Measurements from ENCODE around the gene AP5S1.

AP5S1 gene

DNA sequence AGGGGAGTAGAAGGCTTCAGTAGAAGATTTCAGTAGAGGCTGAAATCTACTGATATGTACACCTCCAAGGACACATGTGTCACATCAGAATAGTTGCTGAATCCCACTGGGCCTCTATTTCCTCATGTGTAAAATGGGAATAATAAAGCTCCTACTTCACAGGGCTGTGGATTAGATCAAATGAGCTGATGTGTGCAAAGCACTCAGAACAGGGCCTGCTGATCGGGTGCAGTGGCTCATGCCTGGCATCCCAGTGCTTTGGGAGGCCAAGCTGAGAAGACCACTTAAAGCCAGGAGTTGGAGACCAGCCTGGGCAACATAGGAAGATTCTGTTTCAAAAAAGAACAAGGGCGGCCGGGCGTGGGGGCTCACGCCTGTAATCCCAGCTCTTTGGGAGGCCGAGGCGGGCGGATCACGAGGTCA, 8.1 kb upstream of the AP5S1 start:
- no peak for DNase-seq
- TF ChIP-seq GATA1 (IDR thresholded peaks at IDR 0.05; ENCODE audit: low read depth, low read length), result no peak
- TF ChIP-seq POLR2A (IDR thresholded peaks at IDR 0.05; ENCODE audit: low read length), result no peak

DNA sequence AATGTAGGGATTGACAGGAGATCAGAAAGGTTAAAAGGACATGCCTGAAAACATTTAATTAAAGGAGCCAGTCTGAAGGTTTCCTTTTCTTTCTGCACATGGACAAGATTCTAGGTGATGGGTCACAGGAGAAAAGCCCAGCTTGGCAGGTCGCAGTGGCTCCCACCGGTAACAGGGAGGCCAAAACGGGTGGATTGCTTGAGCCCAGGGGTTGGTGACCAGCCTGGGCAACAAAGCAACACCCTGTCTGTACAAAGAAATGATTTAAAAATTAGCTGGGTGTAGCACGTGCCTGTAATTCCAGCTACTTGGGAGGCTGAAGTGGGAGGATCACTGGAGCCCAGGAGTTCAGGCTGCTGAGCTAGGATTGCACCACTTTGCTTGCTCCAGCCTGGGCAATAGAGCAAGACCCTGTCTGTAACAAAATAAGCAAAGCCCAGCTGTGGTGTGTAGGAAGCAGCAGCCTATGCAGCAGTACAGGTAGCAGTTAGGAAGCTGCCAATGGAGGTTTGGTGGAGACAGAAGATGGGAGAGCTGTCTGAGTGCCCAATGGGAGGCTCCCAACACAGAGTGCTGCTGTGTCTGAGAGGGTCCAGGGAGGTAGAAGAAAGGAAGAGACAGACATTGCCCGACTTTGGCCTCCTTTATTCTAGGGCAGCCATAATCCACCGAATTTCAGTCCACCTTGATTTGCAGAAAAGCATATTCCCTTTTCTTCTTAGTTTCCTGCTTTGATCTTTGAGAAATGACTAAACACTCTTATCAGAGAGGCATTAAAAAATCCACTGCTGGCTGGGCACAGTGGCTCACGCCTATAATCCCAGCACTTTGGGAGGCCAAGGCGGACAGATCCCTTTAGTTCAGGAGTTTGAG, 7.1 kb upstream of the AP5S1 start:
- TF ChIP-seq POLR2A (IDR thresholded peaks at IDR 0.05; ENCODE audit: low read length) (no peak), GATA1 (IDR thresholded peaks at IDR 0.05; ENCODE audit: low read depth, low read length) (no peak)
- DNase-seq, result no peak

DNA sequence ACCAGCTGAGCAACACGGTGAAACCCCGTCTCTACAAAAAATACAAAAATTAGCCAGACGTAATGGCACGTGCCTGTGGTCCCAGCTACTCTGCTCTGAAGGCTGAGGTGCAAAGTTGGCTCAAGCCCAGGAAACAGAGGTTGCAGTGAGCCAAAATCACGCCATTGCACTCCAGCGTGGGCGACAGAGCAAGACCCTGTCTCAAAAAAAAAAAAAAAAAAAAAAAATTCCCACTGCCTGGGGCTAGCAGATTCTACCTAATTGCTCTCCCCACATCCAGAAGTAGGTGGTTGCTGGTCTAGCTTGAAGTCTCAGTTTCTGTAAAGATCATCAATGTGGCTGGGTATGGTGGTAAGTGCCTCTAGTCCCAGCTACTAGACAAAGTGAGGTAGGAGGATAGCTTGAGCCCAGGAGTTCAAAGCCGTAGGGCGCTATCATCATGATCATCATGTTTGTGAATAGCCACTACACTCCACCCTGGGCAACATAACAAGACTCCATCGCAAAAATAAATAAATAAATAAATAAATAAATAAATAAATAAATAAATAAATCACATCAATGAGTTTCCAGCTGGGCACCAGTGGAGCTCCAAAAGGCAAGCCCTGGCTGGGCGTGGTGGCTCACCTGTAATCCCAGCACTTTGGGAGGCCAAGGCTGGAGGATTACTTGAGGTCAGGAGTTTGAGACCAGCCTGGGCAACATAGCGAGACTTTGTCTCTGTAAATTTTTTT, 6.3 kb upstream of the AP5S1 start:
- TF ChIP-seq GATA1 (IDR thresholded peaks at IDR 0.05; ENCODE audit: low read depth, low read length) (no peak), POLR2A (IDR thresholded peaks at IDR 0.05; ENCODE audit: low read length) (no peak)

DNA sequence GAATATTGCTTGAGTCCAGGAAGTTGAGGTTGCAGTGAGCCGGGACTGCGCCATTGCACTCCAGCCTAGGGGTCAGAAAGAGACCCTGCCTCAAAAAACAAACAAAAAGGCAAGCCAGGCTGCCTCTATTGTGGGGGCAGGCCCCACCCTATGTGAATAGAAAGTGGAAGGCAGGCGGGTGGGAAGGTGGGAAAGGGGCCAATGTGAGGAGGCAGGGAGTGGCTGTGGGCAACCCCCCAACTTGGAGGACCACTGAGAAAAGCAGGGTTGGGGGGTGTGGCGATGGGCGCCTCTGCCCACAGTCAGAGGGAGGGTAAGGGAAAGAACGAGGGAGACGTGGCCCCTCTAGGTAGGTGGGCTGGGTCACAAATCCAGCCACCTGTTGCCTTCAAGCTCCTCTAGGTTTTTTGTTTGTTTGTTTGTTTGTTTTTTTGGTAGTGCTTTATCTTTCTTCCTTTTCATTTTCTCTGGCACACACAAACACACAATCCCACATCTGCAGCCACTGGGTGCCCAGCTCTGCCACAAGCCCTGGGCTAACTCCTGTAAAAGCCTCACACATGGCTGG, 5.3 kb upstream of the AP5S1 start:
- no peak for DNase-seq
- TF ChIP-seq GATA1 (IDR thresholded peaks at IDR 0.05; ENCODE audit: low read depth, low read length) (no peak), POLR2A (IDR thresholded peaks at IDR 0.05; ENCODE audit: low read length) (no peak)

More for the DNA sequence above, 6.3 kb upstream of the AP5S1 start:
- no peak for DNase-seq

DNA sequence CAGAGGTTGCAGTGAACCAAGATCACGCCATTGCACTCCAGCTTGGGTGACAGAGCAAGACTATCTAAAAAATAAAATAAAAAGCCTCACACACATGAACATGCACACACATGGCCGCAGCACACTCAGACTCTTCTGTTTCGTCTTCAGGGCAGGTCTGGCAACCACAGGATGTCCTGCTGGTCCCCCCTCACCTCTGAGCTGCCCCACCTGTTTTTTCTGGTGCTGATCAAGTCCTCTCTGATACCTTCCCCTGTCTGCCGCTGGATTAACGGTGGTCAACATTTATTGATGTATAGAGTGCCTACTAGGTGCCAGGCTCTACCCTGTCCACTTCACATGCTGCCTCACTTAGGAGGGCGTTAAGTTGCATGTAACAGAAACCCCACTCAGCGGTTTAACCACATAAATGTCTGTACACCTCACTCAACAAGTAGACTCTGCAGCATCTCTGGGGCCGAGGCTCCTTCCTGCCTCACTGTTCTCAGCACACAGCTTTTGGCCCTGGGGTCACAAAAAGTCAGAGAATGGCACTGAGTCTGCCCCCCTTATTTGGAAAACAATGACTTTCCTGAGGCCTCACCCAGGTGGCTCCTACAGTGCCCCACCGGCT, 4.5 kb upstream of the AP5S1 start:
- DNase-seq, result no peak
- no peak for TF ChIP-seq POLR2A (IDR thresholded peaks at IDR 0.05; ENCODE audit: low read length)
- TF ChIP-seq GATA1 (IDR thresholded peaks at IDR 0.05; ENCODE audit: low read depth, low read length), result no peak

DNA sequence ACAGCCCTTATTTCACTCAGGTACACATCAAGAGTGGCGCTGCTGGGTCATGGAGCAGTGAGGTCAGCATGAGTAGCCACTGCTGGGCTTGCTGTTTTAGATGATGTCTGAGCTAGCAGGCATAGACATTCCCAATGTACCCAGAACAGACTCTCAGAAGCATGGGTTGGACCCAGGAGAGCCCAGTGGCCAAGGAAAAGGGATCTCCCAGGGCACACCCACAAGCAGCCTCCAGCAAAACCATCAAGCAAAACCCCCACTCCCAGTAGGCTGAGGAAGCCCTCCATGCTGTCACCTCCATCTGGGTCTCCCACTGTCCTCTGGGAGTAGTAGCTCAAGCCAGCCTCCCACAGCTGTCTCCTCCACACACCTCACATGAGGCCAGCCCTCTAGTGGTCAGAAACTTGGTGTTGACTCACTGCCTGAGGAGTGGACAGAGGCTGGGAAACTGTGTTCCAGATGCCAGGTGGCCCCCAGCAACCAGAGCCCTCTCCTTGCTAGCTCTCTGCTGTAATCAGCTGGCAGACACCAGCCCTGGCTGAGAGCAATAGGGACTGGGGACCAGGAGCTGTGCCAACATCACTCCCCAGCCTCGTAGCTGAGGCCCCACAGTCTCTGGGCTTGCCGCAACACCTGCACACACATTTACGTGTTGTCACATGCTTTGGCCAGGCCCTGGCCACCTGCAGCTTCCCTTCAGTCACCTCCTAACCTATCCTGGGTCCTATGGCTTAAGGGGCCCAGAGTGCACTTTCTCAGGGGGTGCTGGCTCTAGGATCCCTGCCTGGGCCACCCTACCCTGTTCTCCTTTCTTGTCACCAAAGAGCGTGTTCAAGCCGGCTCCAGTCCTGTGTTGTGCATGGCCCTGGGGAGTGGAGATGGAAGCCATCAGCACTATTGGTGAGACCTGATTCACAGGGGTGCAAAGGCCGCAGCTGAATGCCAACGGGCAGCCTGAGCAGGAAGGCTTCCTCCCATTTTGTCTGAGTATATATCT, 1.9 kb upstream of the AP5S1 start:
- peak; percentile 74 to 75 for DNase-seq
- TF ChIP-seq GATA1 (IDR thresholded peaks at IDR 0.05; ENCODE audit: low read depth, low read length), result no peak
- no peak for TF ChIP-seq POLR2A (IDR thresholded peaks at IDR 0.05; ENCODE audit: low read length)

DNA sequence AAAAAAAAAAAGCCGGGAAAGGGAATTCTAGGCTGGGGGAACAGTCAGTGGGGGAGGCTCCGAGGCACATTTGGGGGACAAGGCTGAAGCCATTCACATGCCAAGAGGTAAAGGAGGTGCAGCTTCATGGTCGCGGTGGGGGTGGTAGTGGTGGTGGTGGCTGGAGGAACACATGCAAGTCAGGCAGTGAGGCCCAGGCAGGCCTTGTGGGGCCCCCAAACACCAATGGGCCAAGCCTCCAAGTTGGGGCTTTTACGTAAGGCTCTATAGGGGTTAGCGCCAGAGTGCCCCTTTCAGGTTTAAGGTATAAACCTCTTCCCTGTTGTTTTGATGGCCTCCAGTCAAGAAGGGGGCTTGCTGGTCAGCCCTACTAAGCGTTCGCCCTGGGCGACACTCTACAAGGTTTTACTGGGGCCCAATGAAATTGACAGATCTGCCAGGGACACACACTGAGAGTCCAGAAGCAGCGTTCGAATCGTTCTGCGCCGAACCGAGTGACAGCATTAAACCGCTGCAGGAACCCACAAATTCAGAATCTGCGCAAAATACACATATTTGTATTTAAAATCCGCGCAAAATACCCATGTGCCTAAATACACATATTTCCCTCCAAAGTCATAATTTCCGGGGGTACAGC, 818 bp upstream of the AP5S1 start:
- peak in 1 of 2 experiments; percentile 49 for DNase-seq
- TF ChIP-seq POLR2A (IDR thresholded peaks at IDR 0.05; ENCODE audit: low read length) (no peak), GATA1 (IDR thresholded peaks at IDR 0.05; ENCODE audit: low read depth, low read length) (no peak)

DNA sequence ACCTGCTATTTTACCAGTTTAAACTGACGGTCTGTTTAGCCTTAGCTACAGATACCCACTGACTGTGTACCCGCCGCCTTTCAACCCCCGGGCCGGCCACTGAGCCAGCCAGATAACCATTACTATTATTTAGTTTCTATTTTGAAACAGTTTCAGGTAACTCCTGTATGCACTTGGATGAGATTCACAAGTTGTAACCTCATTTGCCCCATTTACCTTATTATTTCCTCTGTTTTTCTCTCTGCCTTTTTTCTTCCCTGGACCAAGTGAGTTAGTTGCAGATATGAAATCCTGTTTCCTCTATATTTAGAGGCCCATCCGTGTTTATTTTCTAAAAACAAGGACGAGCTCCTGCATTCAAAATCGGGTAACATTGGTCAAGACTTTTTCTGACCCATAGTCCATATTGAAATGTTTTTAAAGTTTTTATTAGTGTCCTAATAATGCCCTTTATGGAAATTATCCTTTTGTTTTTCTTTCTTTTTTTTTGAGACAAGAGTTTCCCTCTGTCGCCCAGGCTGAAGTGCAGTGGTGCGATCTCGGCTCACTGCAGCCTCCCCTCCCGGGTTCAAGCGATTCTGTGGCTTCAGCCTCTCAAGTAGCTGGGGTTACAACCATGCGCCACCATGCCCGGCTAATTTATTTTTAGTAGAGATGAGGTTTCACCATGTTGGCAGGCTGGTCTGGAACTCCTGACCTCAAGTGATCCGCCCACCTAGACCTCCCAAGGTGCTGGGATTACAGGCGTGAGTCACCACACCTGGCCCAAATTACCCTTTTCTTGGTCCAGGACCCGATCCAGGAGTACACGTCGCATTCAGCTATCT, 767 bp downstream of the AP5S1 start:
- no peak for DNase-seq
- TF ChIP-seq GATA1 (IDR thresholded peaks at IDR 0.05; ENCODE audit: low read depth, low read length), result no peak
- peak; percentile 65 for TF ChIP-seq POLR2A (IDR thresholded peaks at IDR 0.05; ENCODE audit: low read length)

DNA sequence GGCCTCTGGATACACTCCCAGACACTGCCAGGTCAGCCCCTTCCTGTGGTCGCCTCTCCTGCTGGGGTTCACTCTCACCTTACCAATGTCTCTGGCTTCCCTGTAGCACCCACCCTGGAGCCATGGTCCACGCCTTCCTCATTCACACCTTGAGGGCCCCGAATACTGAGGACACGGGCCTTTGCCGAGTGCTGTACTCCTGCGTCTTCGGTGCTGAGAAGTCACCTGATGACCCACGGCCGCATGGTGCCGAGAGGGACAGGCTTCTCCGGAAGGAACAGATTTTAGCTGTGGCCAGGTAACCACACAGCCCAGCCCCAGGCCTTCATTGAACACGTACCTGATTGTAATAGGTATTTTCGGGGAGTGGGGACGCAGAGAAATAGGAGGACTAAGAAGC, 1.6 kb downstream of the AP5S1 start:
- DNase-seq, result no peak

DNA sequence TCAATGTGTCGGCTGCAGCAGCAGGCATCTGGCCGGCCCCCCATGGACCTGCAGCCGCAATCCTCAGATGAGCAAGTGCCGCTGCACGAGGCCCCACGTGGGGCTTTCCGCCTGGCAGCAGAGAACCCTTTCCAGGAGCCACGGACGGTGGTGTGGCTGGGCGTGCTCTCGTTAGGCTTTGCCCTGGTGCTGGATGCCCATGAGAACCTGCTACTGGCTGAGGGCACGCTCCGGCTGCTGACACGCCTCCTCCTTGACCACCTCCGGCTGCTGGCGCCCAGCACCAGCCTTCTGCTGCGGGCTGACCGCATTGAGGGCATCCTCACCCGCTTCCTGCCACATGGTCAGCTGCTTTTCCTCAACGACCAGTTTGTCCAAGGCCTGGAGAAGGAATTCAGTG, 3.5 kb downstream of the AP5S1 start:
- DNase-seq, result no peak
- no peak for TF ChIP-seq GATA1 (IDR thresholded peaks at IDR 0.05; ENCODE audit: low read depth, low read length)
- TF ChIP-seq POLR2A (IDR thresholded peaks at IDR 0.05; ENCODE audit: low read length), result no peak

More for the DNA sequence above, 1.6 kb downstream of the AP5S1 start:
- TF ChIP-seq GATA1 (IDR thresholded peaks at IDR 0.05; ENCODE audit: low read depth, low read length) (no peak), POLR2A (IDR thresholded peaks at IDR 0.05; ENCODE audit: low read length) (no peak)

DNA sequence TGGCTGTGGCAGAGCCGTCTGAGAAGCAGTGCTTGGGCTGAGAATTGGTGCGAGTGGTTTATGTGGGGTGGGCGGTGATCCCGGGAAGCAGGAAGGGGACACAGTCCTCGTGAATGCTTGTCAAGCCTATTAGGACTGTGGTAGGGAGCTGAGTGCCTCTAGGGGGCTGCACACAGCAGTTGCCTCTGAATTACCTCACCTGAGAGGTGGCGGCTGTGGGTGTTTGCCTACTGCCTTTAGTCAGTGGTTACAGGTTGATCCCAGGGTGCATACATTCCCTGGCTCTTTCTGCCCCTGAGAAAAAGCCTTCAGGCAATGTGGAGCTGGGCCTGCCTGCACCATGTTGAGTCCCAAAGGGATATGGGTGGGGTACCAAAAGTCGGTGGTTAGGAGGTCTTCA, 5.2 kb downstream of the AP5S1 start:
- no peak for DNase-seq
- no peak for TF ChIP-seq GATA1 (IDR thresholded peaks at IDR 0.05; ENCODE audit: low read depth, low read length)
- TF ChIP-seq POLR2A (IDR thresholded peaks at IDR 0.05; ENCODE audit: low read length), result no peak

DNA sequence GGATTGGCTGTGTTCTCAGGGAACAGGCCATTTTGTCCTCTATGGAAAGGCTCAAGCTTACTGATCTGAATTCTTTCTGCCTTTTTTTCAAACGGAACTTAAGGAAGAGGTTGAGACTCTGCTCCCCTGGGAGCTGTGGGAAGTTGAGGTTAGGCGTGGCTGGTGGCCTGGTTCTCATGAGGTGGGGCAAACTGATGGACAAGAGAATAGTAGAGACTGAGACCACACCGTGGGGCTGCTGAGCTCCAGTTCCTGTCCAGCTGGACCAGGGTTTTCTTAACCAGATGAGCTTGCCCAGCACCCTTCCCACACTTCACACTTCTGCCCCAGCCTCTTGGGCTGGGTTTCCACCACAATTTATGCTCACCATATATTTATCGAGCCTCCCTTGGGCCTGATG, 6.1 kb downstream of the AP5S1 start:
- no peak for TF ChIP-seq GATA1 (IDR thresholded peaks at IDR 0.05; ENCODE audit: low read depth, low read length)
- no peak for DNase-seq

All from erythroblast (primary cell).